ENCODE measurements around the gene AP4B1. TPM values are rescaled to one million over a fixed set of nuclear protein-coding genes. Genes with fewer than 3 reads are reported as not detected.
A peak's percentile ranks its signal among the peaks of the same experiment; 100 is the strongest.
"Not testable (repeated sequence)": the region's sequence is repeated elsewhere in the genome, so short reads cannot be mapped to it uniquely, and the experiment has no call there.

Gene AP4B1
- total RNA-seq (2014; rRNA removed; shearing (Covaris generic)), result 18.0 and 23.8 TPM in 2 replicates

DNA sequence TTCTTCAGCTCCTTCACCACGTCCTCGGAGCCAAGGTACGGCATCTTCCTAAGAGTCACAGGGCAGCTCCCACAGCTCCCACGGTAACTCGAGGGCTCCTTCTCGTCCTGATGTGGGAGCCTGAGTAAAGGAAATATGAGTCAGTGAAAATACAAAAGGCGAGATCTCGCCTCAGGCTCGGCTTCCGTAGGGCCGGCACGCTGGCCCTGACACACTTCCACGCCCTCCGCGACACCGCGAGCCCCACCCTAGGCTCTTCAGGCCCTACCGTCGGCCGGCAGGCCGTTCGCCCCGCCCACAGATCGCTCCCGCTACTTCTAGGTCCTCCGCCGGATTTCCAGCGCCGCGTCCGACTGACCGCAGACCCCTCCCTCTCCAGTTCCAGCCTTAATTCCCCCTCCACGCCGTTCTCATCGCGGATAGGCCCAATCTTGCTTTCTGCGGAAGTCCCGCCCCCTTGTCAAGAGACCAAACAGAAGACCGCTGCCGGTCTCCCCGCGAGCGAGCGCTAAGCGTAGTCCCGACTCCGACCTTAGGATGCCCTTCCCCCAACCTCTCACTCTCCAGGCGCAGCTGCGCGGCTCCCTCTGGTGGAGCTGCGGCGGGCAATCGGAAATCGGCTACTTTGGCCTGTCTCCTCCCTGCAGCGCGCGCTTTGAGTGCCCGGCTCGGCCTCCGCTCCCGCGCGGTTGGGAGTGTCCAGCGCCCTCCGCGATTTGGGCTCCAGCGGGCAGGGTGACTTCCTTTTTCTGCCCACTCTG lies at the start of gene AP4B1, which contains the start of gene DCLRE1B:
AP4B1 (minus strand) TSS at position 126 of the 761 bp plus-strand sequence; CDS start at position 44, 82 bp downstream.
DCLRE1B (plus strand) TSS at position 653 of the 761 bp plus-strand sequence. CDS start 261 bp downstream, outside the sequence.
- DNase-seq (ENCODE audit: low spot score), result peak; percentile 98

DNA sequence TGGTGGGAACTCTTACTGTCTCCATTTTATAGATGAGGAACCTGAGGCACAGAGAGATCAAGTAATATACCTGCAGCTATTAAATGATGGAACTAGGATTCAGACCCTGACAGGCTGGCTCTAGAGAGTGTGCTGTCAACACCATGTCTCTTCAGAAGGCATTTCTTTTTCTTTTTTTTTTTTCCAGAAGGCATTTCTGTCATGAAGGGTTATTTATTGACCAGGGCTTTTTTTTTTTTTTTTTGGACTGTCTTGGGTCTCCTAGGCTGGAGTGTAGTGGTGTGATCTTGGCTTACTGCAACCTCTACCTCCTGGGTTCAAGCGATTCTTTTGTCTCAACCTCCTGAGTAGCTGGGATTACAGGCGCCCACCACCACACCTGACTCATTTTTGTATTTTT lies 47.1 kb upstream of the AP4B1 start:
- no peak for DNase-seq (ENCODE audit: low spot score)

DNA sequence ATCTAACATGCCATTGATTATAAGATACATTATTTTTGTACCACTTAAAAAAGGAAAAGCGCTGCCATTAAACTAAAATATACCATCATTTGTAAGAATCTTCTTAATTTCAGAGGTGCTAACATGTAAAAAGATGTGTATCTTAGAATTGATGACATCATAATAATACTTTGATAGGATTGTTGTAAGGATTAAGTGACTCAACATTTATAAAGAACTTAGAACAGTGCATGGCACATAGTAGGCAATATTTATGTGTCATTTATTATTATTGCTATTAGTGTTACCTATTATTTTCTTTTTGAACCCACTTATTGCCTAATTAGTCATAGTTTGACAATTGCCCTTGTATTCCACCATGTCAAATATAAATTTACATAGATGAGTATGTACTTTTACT lies 46.3 kb upstream of the AP4B1 start:
- no peak for DNase-seq (ENCODE audit: low spot score)

DNA sequence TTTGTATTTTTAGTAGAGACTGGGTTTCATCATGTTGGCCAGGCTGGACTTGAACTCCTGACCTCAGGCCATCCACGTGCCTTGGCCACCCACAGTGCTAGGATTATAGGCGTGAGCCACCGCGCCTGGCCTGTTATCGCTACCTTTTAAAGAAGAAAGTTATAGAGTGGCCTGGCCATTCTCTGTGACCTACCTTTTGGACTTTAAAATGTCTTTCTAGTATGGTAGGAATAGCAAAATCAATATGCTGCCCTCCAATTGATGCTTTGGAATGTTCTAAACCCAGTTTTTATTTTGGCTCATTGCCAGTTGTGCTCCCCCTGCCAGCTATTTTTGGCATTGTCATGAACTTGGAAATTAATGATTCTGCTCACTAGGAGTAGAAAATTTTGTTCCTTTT lies 44.4 kb upstream of the AP4B1 start:
- DNase-seq (ENCODE audit: low spot score), result no peak

DNA sequence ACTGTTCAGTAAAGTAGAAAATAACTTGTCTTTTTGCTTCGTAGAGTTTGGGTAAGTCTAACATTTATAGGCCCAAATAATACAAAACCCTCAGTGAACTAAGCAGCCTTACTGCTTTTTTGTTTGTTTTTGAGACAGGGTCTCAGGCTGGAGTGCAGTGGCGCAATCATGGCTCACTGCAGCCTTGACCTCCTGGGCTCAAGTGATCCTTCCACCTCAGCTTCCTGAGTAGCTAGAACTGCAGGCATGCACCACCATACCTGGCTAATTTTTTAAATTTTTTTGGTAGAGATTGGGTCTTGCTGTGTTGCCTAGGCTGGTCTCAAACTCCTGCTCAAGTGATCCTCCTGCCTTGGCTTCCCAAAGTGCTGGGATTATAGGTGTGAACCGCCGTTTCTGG lies 43.6 kb upstream of the AP4B1 start:
- DNase-seq (ENCODE audit: low spot score), result not testable (repeated sequence)

DNA sequence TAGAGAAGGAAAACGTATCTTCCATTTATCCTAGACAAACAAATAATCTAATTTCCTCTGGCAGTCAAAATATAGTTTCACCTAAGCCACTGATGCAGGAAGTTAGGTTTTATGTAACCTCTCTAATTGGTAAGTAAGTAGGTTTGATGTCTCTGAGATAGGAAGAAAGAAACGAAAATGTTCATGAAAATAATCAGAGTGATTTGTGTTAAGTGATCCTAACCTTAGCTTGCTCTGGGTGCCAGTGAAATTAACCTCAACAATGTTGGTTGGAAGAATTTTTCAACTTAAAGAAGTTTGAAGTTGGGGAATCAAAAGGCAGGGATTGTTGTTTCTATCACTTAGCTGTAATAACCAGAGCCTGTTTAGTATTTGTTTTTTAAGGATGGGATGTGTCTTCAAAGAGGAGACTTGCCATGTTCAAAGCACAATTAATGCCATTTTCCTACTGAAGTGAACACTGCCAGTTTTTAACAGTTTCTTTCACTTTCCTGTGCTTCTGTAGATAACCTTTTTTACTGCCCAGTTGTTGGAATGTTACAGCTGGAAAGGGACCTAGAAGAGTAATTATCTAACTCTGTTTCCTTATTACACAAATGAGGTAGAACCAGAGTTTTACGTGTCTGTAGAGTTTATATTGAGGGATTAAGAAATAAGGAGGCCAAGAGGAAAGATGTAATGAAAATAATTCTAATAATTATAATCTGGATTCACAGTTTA lies 42.9 kb upstream of the AP4B1 start:
- DNase-seq (ENCODE audit: low spot score), result no peak

DNA sequence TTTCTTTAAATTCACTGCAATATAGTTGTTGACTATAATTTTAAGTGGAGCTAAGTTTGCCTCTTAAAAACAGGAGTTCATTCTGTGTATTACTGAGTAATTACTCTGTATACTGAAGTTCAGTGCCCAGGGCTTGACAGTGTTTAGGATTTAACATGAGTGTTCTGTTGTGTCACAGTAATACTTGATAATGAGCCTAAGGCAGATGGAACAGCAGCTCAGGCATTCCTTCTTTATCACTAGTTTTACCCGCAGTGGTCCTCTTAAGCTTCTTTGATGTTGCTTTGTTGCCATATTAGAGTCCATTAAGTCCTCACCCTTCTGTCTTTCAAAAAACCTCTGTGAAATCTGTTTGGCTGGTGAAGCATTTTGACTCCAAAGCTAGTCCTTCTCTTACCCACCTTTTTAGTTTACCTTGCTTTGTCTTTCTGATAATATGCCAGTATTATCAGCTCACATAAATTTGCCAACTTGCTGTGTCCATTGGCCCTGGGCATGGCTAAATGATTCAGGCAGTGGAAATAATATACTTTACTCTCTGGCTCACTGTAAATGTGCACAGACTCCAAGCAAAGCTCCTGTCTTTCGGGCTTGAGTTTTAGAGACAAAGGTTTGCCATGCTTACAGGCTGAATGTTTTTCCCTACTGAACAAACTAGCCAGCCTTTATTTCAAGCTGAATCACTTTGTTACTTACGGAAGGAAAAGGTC lies 42.2 kb upstream of the AP4B1 start:
- no peak for DNase-seq (ENCODE audit: low spot score)

DNA sequence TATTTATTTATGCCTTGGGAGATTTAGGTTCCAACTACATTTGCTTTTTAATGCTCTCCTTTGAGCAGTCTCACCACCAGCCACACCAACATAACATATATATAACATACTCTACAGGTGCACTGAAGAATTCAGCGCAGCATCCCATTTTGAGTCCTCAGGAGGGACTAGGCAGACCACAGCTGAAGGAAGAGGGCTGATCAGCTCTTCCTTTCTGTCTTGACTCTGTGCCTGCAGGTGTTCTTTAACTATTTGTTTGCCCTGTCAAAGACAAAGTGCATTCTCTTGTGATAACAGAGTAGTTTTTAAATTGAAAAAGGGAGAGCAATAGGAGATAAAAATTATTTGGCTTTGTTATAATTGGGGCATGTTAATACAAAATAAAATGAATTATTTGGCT lies 41.5 kb upstream of the AP4B1 start:
- DNase-seq (ENCODE audit: low spot score), result no peak

DNA sequence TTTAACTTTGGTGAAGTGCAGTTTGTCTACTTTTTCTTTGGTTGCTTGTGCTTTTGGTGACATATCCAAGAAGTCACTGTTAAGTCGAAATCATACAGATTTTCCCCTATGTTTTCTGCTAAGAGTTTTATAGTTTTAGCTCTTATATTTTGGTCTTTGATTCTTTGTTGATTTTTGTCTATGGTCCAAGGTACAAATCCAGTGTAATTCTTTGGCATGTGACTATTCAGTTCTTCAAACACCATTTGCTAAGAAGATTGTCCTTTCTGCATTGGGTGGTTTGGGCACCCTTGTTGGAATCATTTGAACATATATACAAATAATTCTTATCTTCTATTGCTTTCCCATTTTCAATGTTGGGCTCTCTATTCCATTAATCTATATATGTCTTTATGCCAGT lies 40.7 kb upstream of the AP4B1 start:
- DNase-seq (ENCODE audit: low spot score), result no peak

DNA sequence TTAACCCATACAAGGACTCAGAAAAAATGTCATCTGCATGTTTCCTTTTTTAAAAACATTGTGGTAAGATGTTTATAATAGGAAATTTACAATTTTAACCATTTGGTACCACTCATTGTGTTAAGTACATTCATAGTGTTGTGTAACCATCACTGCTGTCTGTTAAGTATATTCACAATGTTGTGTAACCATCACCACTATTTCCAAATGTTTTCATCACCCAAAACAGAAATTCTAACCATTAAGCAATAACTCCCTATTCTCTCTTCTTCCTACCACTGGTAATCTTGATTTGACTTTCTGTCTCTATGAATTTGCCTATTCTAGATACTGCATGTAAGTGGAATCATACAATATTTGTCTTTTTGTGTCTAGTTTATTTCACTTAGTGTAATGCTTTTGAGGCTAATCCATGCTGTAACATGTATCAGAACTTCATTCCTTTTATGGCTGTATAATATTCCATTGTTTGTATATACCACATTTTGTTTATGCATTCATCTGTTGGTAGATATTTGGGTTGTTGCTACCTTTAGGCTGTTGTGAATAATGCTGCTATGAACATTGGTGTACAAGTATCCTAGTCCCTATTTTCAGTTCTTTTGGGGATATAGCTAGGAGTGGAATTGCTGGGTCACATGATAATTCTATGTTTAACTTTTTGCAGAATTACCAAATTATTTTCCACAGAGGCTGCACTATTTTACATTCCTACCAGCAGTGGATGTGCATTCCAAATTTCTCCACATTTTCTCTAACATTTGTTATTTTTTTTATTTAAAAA lies 38.6 kb upstream of the AP4B1 start:
- DNase-seq (ENCODE audit: low spot score), result no peak

DNA sequence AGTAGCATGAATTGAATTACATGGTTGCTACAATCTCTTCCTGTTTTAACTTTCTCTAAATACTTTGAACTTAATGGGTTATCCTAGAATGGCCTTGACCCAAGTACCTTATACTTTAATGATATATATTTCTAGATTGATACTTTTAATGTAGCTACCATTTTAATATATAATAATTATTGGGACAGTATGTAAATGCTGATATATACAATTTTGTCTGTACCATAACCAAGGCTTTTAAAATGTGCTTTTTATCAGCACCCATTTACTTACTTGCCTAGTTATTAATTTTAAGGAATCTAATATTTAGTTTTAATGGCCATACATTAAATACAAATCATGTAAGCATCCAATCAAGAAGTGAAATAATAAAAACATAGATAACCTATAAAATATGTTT lies 37.9 kb upstream of the AP4B1 start:
- DNase-seq (ENCODE audit: low spot score), result no peak

DNA sequence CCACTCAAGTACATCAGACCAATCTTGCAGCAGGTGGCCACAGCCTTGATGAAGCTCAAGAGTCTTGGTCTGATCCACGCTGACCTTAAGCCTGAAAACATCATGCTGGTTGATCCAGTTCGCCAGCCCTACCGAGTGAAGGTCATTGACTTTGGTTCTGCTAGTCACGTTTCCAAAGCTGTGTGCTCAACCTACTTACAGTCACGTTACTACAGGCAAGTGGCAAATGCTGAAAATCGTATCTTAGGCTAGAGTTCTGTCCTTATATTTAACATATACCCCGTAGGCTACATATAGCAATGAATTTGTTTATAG lies 36.6 kb upstream of the AP4B1 start:
- no peak for DNase-seq (ENCODE audit: low spot score)

DNA sequence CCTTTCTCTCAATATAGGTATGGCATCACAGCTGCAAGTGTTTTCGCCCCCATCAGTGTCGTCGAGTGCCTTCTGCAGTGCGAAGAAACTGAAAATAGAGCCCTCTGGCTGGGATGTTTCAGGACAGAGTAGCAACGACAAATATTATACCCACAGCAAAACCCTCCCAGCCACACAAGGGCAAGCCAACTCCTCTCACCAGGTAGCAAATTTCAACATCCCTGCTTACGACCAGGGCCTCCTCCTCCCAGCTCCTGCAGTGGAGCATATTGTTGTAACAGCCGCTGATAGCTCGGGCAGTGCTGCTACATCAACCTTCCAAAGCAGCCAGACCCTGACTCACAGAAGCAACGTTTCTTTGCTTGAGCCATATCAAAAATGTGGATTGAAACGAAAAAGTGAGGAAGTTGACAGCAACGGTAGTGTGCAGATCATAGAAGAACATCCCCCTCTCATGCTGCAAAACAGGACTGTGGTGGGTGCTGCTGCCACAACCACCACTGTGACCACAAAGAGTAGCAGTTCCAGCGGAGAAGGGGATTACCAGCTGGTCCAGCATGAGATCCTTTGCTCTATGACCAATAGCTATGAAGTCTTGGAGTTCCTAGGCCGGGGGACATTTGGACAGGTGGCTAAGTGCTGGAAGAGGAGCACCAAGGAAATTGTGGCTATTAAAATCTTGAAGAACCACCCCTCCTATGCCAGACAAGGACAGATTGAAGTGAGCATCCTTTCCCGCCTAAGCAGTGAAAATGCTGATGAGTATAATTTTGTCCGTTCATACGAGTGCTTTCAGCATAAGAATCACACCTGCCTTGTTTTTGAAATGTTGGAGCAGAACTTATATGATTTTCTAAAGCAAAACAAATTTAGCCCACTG lies 36.0 kb upstream of the AP4B1 start:
- no peak for DNase-seq (ENCODE audit: low spot score)

DNA sequence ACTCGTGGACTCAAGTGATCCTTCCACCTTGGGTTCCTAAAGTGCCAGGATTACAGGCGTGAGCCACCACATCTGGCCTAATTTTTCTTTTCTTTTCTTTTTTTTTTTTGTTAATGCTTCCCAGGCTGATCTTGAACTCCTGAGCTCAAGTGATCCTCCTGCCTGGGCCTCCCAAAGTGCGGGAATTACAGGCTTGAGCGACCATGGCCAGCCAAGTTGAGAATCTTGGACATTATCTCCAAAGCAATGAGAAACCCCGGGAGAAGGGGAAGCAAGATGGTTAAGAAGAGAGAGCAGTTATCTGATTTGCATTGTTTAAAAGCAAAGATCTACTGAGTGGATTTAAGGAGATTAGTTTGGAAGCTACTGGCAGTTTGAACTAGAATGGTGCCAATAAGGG lies 33.6 kb upstream of the AP4B1 start:
- no peak for DNase-seq (ENCODE audit: low spot score)

DNA sequence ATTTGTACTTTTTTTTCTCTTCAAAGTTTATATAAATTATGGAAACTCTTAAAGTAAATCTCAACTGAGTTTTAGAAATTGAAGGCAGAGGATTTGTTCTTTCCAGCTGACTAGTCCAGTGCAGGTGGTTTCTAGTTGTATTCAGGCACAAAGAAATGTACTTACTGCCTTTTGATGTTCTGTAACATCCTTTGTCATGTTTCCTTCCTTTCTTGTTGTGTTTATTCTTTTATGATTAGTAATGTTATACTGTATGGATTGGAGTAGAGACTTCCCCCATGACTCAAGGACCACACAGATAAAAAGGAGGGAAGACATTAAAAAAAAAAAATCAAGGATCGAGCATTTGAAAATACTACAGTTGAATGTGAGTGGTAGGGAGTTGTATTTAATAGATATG lies 32.5 kb upstream of the AP4B1 start:
- DNase-seq (ENCODE audit: low spot score), result no peak

DNA sequence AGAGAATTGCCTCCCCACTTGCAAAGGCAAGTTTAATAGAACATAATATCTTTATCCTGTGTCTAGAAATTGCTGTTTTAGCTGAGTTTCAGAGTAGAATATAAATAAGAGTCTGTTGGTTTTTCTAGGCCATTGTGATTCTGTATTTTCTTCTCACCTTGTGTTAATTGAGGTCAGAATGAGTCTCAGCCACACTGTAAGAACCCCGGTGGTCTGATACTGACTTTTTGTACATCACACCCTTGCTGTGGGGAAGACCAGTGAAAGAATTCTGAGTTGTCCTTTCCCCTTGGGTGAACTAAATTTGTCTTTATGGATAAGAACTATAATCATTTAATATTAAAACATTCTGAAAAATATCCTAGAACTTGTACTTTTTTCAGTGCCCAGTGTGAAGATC lies 31.4 kb upstream of the AP4B1 start:
- no peak for DNase-seq (ENCODE audit: low spot score)

DNA sequence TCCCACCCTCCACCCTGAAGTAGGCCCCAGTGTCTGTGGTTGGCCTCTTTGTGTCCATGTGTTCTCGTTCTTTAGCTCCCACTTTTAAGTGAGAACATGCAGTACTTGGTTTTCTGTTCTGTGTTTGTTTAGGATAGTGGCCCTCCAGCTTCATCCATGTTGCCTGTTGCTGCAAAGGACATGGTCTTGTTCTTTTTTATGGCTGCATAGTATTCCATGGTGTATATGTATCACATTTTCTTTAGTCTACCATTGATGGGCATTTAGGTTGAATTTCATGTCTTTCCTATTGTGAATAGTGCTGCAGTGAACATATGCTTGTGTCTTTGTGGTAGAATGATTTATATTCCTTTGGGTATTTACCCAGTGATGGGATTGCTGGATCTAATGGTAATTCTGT lies 30.6 kb upstream of the AP4B1 start:
- DNase-seq (ENCODE audit: low spot score), result no peak

DNA sequence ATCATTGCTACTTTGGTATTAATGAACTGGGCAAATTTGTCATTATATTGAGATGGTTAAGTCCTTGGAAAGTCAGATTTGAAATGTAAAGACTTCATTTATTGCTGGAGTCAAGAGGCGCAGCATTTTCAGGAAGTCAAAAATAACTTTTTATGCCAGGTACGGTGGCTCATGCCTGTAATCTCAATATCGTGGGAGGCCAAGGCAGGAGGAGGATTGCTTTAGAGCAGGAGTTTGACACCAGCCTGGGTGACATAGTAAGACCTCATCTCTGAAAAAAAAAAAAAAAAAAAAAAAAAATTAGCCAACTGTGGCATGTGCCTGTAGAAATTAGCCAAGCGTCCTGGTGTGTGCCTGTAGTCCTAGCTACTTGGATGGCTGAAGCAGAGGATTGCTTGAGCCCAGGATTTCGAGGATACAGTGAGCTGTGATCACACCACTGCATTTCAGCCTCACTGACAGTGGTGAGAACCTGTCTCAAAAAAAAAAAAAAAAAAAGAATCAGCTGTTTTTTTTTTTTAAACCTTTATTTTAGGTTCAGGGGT lies 30.0 kb upstream of the AP4B1 start:
- no peak for DNase-seq (ENCODE audit: low spot score)

DNA sequence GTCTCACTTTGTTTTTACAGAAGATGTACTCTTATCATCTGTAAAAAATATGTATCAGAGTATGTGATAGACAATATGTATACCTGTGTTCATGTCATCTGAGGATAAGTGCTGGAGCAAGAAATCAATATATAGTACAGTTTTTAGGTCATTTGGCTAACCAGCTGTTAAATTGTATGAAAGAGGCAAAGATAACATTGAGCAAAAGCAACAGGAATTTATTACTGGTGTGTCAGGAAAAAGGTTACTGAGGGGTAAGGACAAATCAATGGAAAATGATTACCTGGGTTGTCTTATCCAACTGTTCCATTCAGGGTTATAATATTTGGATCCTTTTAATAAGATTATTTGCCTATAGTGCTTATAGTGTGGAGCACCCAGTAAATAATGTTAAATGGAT lies 29.4 kb upstream of the AP4B1 start:
- no peak for DNase-seq (ENCODE audit: low spot score)

DNA sequence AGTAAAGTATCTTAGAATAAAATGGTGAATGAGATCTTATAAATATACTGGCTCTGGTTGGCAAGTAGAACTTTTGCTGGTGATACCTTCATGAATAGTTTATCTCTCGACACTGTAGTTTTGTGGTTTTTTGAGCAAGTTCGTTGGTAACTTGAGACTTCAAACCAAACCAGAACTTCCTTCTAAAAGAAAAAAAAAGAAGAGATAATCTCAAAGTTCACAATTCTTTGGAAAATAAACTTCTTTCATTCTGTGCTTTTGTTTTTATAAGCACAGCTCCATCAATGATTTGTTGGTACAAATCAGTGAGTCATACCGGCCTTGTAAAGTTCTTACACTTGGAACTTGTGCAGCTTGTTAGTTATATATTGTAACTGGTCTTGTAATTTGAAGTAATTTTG lies 26.9 kb upstream of the AP4B1 start:
- no peak for DNase-seq (ENCODE audit: low spot score)

All from A172 (cell line).